Panc1 (cell line): Measurements from ENCODE around the gene COL9A2. TPM values are rescaled to one million over a fixed set of nuclear protein-coding genes. Genes with fewer than 3 reads are reported as not detected.

Source experiments
- ATAC-seq: fragments of 200-7000 bp; cut with Tn5 transposase; 2 replicates; pipeline ENCODE4 v1.9.1; 2020; ENCODE audit warnings: mild to moderate bottlenecking, moderate library complexity
- BruUV-seq: library from RNA; stranded (reverse); fragments of 400-500 nt; replicated peaks from 2 replicates; lab custom pipeline; 2021; lab: Mats Ljungman, UMichigan
- CTCF ChIA-PET: fragments of 300-600 bp; sonication (Branson Sonifier 250); formaldehyde crosslinking; loops from one replicate; lab custom pipeline; 2022; ENCODE audit warnings: antibody characterized with exemption; lab: Charles Lee
- POLR2A ChIA-PET: fragments of 300-600 bp; sonication (Branson Sonifier 250); formaldehyde crosslinking; loops from one replicate; lab custom pipeline; 2022; ENCODE audit warnings: antibody characterized with exemption; lab: Charles Lee
- DNase-seq: peaks from one replicate; pipeline ENCODE4 v3.0.0-alpha.2; 2010; ENCODE audit warnings: low read depth, low spot score
- H3K27ac ChIP-seq: 2 replicates; pipeline ENCODE4 v1.5.1; 2011; ENCODE audit warnings: mild to moderate bottlenecking, low read length, inconsistent platforms
- H3K27me3 ChIP-seq: fragments of 200-500 bp; sonication (Bioruptor generic); 2 replicates; pipeline ENCODE4 v1.6.0; 2014; ENCODE audit warnings: low read length, inconsistent platforms; ENCODE audit not compliant: control insufficient read depth, insufficient read depth
- H3K36me3 ChIP-seq: fragments of 200-500 bp; sonication (Bioruptor generic); 2 replicates; pipeline ENCODE4 v1.5.1; 2014; ENCODE audit warnings: inconsistent platforms, mild to moderate bottlenecking, low read length, moderate library complexity; ENCODE audit not compliant: control insufficient read depth, insufficient read depth
- H3K4me1 ChIP-seq: 2 replicates; pipeline ENCODE4 v1.5.1; 2011; ENCODE audit warnings: inconsistent platforms, mild to moderate bottlenecking, low read length, moderate library complexity; ENCODE audit not compliant: control insufficient read depth, insufficient read depth
- H3K4me3 ChIP-seq, 2 experiments: 2 replicates each; pipeline ENCODE4 v1.5.1; 2011 to 2012; ENCODE audit warnings: low read depth in 2 of 2, low read length in 2 of 2, mild to moderate bottlenecking in 2 of 2, inconsistent platforms in 1 of 2, moderate library complexity in 1 of 2
- H3K9me3 ChIP-seq: fragments of 200-500 bp; sonication (Bioruptor generic); 2 replicates; pipeline ENCODE4 v1.5.1; 2014; ENCODE audit warnings: low read depth, mild to moderate bottlenecking, inconsistent platforms, low read length, moderate library complexity; ENCODE audit not compliant: control insufficient read depth, insufficient read depth
- CTCF ChIP-seq: fragments of 450-650 bp; IDR thresholded peaks from 2 replicates; pipeline ENCODE4 v1.5.1; 2017; ENCODE audit warnings: mild to moderate bottlenecking
- POLR2AphosphoS5 ChIP-seq: IDR thresholded peaks from 2 replicates; pipeline ENCODE4 v1.6.1; 2012; ENCODE audit warnings: mild to moderate bottlenecking, low read depth, low read length, moderate library complexity
- REST ChIP-seq, 2 experiments: IDR thresholded peaks; 2 replicates each; pipeline ENCODE4 v1.6.1; 2011 to 2012; ENCODE audit warnings: low read depth in 2 of 2, control low read depth in 1 of 2, low read length in 1 of 2, mild to moderate bottlenecking in 1 of 2, moderate library complexity in 1 of 2; ENCODE audit not compliant: insufficient read depth in 1 of 2
- SIN3A ChIP-seq: IDR thresholded peaks from 2 replicates; pipeline ENCODE4 v1.6.1; 2012; ENCODE audit warnings: low read depth, mild to moderate bottlenecking, low read length, moderate library complexity, borderline replicate concordance; ENCODE audit not compliant: insufficient read depth
- TCF7L2 ChIP-seq: IDR thresholded peaks from 2 replicates; pipeline ENCODE4 v1.6.1; 2011; ENCODE audit warnings: mild to moderate bottlenecking, low read depth, low read length, inconsistent platforms
- in situ Hi-C: cut with HindIII; loops from 2 replicates; pipeline ENCODE4 v1.10.0; 2016; ENCODE audit warnings: low sequenced_read_pairs, low pct_unique_long_range_greater_than_20kb
- intact Hi-C: fragments of 100-400 bp; cut with micrococcal nuclease; formaldehyde crosslinking; loops from one replicate; pipeline ENCODE4 v1.10.0; 2022; ENCODE audit not compliant: unreplicated experiment
- total RNA-seq: library from RNA; stranded (reverse); gene quantifications from one replicate; pipeline ENCODE4 v1.2.1, GENCODE V29; 2021; ENCODE audit not compliant: unreplicated experiment

Gene COL9A2
- total RNA-seq, 1 experiment from 2014 or later: 2.9 TPM

GRCh38 chr1:40265298-40265697 lies 51.8 kb downstream of the COL9A2 start:
- POLR2A ChIA-PET: no interaction called here
- Histone ChIP-seq H3K4me1 (no peaks in the 10 kb centered on the region), H3K9me3 (no peaks in the 10 kb centered on the region), H3K27ac (no peak overlapping the region), H3K4me3 (no peak overlapping the region), H3K36me3 (peaks cover 28% of the 10 kb centered on the region), H3K27me3 (no peaks in the 10 kb centered on the region)
- intact Hi-C loops (no loop called here), in situ Hi-C loops (no loop called here)
- no TSS peak for BruUV-seq
- ATAC-seq: no peak
- TF ChIP-seq TCF7L2 (no peak), CTCF (no peak)
- CTCF ChIA-PET: no interaction called here
- no peak for DNase-seq

GRCh38 chr1:40264354-40264781 lies 52.7 kb downstream of the COL9A2 start:
- POLR2A ChIA-PET: no interaction called here
- CTCF ChIA-PET: no interaction called here
- H3K27me3 ChIP-seq: no peaks in the 10 kb centered on the region
- H3K4me3 ChIP-seq: no peak overlapping the region
- in situ Hi-C loops (no loop called here), intact Hi-C loops (no loop called here)
- 0 out of 2 replicates have a peak, but pooled peaks cover under 1% of the 10 kb centered on the region for H3K4me1 ChIP-seq
- no peak for ATAC-seq
- TF ChIP-seq REST (IDR thresholded peaks at IDR 0.05; ENCODE audit: insufficient read depth in 1 of 2, low read depth in 2 of 2, low read length in 1 of 2) (no peak), TCF7L2 (no peak), POLR2AphosphoS5 (no peak), CTCF (no peak), SIN3A (no peak)
- no TSS peak for BruUV-seq
- no peak for DNase-seq
- peaks cover 29% of the 10 kb centered on the region for H3K36me3 ChIP-seq
- H3K9me3 ChIP-seq: no peaks in the 10 kb centered on the region
- no peak overlapping the region for H3K27ac ChIP-seq

- in situ Hi-C loops (no loop called here), intact Hi-C loops (loop anchor here (10.0 kb wide), 2 partner anchors 64 to 94 kb away; partner anchors contain the start of gene RLF)
- peak; percentile 37 for ATAC-seq
These were observed 58.7 kb downstream of the COL9A2 start for GRCh38 chr1:40258445-40258769.

More at GRCh38 chr1:40258445-40258769, 58.7 kb downstream of the COL9A2 start:
- Histone ChIP-seq H3K4me3 (peak overlapping the region; percentile 88 to 100), H3K9me3 (no peaks in the 10 kb centered on the region), H3K36me3 (peaks cover 30% of the 10 kb centered on the region), H3K27me3 (no peaks in the 10 kb centered on the region), H3K27ac (peak overlapping the region; percentile 94), H3K4me1 (peaks cover 9% of the 10 kb centered on the region)
- DNase-seq: no peak
- no peak for TF ChIP-seq CTCF
- TF ChIP-seq TCF7L2: no peak
- no peak for TF ChIP-seq POLR2AphosphoS5
- TF ChIP-seq SIN3A: no peak
- no peak for TF ChIP-seq REST (IDR thresholded peaks at IDR 0.05; ENCODE audit: insufficient read depth in 1 of 2, low read depth in 2 of 2, low read length in 1 of 2)
- ChIA-PET POLR2A (no interaction called here), CTCF (no interaction called here)
- BruUV-seq: TSS peak; percentile 77
